ENCODE measurements around the gene CADM1.

GRCh38 chr11:115297330-115297729, 206.9 kb downstream of the CADM1 start:
- no peak for TF ChIP-seq POLR2AphosphoS5 (IDR thresholded peaks at IDR 0.05; ENCODE audit: low read depth, low read length)
- TF ChIP-seq TAF1 (IDR thresholded peaks at IDR 0.05; ENCODE audit: borderline replicate concordance, insufficient read depth, low read length): no peak

Data from PFSK-1 (cell line).